IPS DF 4.7 (cell line): Measurements from ENCODE around the gene TMEM132C.
"Not testable (repeated sequence)": the region's sequence is repeated elsewhere in the genome, so short reads cannot be mapped to it uniquely, and the experiment has no call there.

Source experiments
- DNase-seq: peaks from one replicate; pipeline ENCODE4 v3.0.0-alpha.2; 2013; ENCODE audit warnings: low spot score; ENCODE audit errors: extremely low read depth

The TMEM132C gene

DNA sequence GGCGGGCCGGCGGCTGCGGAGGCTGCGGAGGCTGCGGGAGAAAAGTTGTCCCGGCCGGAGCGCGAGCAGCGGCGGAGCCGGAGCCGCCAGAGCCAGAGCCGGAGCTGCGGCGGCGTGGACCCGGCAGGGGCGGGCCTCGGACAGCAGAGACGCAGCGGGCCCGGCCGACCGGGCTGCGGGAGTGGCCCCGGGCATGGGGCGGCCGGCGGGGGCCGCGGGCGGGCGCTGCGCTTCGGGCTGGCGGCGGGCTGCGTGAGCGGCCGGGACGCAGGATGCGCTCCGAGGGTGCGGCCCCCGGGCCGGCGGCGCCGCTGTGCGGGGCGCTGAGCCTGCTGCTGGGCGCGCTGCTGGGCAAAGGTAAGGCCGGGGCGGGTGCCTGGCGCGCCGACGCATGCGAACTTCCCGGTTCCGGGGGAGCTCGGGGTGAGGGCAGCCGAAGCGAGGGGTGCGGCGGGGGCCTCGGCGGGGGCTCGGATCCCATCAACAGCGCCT is at the start of gene TMEM132C:
TSS of gene TMEM132C (plus strand) at position 40 of the 492 bp plus-strand sequence. CDS start at position 273, 233 bp downstream.
- DNase-seq = no peak

GRCh38 chr12:128224226-128224625 is 42.7 kb upstream of the TMEM132C start:
- DNase-seq = no peak

- DNase-seq = no peak
These were observed 38.4 kb upstream of the TMEM132C start for GRCh38 chr12:128228581-128228980.

DNA sequence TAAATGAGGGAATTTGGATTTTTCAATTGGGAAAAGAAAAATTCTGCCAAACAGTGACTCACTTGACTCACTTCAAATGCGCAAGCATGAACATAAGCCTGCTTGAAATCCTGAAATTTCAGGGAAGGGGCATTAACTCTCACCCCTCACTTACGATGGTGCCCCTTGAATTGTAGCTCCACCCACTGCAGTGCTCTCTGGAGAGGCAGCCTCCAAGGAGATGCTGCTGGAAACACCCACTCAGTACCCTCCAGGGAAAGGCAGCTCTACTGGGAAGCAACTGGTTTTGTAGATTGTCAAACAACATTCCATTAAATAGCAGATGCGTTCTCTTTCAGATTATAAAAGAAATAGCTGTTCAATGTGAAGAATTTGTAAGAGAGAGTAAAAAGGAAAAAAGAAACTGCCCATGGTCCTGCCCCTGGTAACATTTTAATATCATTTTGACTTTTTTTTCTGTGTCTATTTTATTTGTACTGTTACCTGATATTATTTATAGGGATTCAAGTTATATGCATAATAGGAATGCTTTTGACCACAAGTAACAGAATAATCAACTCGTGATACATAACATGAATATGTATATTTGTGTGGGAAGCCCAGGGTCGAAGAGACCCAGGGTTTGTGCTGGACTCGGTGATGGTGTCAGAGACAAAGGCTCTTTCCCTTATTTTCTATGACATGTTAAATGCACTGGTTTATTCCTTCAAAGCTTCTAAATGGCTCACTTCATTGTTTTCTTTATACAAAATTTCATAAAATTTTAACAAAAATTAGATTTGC is 31.1 kb upstream of the TMEM132C start:
- DNase-seq = no peak

DNA sequence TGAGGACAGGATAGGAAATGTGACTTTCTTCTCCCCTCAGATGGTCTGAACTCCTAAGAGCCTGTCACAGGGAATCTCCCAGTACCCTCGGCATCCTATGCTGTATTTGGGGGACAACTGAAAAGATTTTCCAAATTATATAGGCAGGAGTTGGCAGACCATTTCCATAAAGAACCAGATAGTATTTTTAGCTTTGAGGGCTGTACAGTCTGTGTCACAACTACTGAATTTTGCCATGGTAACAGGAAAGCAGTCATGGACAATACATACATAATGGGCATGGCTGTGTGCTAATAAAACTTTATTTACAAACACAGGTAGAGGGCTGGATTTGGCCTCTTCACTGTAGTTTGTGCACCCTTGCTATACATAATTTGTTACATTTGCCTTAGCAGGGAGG is 30.4 kb upstream of the TMEM132C start:
- no peak for DNase-seq

GRCh38 chr12:128240745-128241144 is 26.2 kb upstream of the TMEM132C start:
- DNase-seq = no peak

GRCh38 chr12:128245121-128245520 is 21.8 kb upstream of the TMEM132C start:
- DNase-seq = no peak

- no peak for DNase-seq
These were observed 21.1 kb upstream of the TMEM132C start for GRCh38 chr12:128245905-128246304.

DNA sequence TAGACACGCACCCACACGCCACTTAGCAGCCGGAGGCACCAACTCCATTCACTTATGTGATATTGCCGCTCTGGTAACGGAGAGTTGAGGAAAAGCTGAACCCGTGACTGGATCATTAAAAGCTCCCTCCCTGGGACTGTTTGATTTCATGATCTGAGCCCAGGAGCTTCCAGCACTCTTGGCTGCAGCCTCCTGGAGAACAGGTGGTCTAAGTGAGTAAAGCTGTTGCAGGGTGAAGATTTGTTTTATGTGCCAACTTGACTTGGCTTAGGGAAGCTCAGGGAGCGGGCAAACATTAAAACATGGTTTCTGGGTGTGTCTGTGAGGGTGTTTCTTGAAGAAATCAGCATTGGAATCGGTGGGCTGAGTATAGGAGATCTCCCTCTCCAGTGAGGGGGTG is 16.9 kb upstream of the TMEM132C start:
- no peak for DNase-seq

GRCh38 chr12:128253829-128254228 is 13.1 kb upstream of the TMEM132C start:
- DNase-seq = not testable (repeated sequence)

- no peak for DNase-seq
These were observed 8.0 kb upstream of the TMEM132C start for GRCh38 chr12:128258866-128259555.

- no peak for DNase-seq
These were observed 7.4 kb upstream of the TMEM132C start for GRCh38 chr12:128259556-128260070.

DNA sequence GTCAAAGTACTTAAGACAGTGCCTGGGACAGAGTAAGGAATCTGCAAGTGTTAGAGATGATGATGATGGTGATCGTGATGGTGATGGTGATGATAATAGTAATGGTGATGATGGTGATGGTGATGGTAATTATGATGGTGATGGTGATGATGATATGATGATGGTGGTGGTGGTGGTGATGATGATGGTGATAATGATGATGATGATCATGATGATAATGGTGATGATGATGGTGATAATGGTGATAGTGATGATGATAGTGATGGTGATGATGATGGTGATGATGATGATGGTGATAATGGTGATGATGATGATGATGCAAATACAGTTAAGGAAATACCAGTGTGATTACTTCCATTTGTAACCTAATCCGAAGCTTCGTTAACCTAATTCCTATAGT is 5.2 kb upstream of the TMEM132C start:
- DNase-seq = no peak

GRCh38 chr12:128265566-128265965 is 1.4 kb upstream of the TMEM132C start:
- no peak for DNase-seq

- DNase-seq = no peak
These were observed 884 bp upstream of the TMEM132C start for GRCh38 chr12:128266086-128266485.

DNA sequence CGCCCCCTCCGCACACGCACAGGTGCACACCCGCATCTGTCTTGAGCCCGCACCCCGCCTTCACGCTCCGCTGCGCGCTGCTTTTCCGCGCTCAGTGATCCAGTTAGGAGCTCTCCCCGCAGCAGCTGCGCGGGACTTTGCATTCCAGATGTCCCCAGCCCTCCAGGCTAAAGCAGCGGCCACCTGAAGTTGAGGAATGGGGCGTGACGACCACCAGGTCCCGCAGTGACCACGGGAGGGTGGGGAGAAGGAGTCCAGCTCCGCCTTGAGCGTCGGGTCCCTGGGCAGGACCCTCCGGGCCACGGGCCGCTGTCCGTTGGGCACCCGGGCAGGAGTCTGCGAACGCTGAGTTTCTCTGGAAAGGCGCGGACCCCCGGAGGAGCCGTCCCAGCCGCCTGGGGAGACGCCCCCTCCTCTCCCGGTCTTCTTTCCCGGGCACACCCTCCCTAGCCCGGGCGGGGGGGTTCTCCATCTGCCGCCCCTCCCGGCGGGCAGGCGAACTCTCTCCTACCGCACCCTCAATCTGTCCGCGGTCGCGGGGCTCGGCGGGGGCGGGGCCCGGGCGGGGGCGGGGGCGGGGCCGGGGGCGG is 334 bp upstream of the TMEM132C start:
- DNase-seq = no peak

- DNase-seq = no peak
These were observed 845 bp downstream of the TMEM132C start for GRCh38 chr12:128267651-128268378.

- no peak for DNase-seq
These were observed 1.5 kb downstream of the TMEM132C start for GRCh38 chr12:128268379-128268995.

DNA sequence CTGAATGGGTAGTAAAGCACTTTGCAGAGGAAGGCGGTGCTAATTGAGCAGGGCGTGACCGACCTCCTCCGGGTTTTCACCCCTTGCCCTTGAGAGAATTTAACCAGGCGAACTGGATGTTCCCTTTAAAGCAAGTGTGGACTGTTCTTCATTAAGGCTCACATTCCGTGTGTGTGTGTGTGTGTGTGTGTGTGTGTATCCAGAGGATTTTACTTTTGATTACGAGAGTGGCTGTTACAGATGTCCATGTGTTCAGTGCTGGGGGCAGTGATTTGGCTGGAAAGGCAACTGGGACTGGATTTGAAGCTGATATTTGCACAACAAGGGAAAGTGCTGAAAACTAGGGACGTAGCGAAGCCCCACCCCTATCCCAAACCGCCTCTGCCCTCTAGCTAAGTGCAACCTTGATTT is 2.2 kb downstream of the TMEM132C start:
- no peak for DNase-seq

DNA sequence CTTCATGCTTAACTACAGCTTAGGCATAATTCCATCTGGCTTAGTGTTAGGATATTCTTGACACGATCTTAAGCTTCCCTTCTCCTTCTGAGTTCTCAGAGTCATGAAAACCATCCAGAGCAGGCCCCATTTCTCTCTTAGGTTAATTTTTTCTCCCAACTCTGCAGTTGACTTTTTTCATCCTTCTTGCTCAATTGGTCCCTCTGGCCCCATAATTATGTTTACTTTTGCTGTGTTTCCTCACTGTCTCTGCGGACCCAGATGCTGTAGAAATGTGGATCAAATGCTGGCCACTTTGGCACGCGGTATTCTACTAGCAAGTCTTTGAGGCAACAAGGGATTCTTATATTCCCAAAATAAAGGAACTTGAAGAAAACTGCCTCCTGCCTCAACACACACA is 9.5 kb downstream of the TMEM132C start:
- DNase-seq = no peak

DNA sequence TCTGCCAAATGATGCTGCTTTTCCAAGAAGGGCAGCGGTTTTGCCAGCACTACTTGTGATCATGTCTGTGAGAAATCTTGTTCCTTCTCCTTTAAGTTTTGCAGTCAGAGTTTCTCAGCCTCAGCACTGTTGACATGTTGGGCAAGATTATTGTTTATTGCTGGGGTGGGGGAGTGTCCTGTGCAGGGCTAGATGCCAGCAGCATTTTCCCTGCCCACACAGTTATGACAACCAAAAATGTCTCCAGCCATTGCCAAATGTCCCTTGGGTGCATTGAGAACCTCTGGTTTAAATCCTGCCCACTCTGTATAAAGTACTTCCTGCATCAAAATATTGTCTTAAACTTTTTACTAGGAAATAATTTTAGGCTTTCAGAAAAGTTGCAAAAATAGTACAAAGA is 20.0 kb downstream of the TMEM132C start:
- no peak for DNase-seq
